Bone marrow (tissue), 2 donors: ENCODE data around the gene GNB3.

Experiments used
- DNase-seq, 2 donors: peaks; one replicate each; lab custom pipeline; 2025; lab: John Stamatoyannopoulos, UW

Gene GNB3

DNA sequence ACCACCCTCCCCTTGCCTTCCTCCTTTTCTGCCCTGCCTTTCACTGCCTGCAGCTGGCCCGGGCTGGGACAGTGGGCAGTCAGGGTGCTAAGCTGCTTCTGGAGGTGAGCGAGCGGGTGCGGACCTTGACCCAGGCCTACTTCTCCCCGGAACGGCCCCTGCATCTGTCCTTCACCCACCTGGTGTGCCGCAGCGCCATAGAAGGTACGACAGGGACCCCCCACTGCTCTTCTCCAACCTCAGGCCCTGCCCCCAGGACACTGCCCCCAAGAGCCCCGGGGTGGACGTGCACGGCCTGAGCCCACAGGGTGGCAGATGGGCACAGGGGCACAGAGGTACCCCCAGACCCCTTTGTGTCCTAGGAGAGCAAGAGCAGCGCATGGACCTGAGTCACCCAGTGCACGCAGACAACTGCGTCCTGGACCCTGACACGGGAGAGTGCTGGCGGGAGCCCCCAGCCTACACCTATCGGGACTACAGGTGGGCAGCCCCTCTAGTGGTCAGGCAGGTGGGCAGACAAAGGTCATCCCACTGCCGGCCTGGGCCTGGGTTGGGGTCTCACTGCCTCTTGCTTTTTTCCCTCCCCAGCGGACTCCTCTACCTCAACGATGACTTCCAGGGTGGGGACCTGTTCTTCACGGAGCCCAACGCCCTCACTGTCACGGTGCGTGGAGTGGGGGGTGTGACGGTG, 3.2 kb upstream of the GNB3 start:
- no peak for DNase-seq

DNA sequence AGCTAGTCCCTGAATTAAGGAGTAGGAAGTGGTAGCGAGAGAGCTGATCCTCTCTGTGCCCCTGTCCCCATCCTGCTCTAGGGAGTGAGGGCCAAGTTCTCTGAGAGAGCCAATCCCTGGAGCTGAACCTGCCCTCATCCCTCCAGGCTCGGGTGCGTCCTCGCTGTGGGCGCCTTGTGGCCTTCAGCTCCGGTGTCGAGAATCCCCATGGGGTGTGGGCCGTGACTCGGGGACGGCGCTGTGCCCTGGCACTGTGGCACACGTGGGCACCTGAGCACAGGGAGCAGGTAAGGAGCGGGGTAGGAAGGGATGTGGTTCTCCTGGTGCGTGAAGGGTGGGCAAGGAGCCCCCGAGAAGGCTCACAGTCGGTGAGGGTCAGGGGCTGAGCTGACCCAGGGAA, 1.9 kb upstream of the GNB3 start:
- DNase-seq, result no peak

DNA sequence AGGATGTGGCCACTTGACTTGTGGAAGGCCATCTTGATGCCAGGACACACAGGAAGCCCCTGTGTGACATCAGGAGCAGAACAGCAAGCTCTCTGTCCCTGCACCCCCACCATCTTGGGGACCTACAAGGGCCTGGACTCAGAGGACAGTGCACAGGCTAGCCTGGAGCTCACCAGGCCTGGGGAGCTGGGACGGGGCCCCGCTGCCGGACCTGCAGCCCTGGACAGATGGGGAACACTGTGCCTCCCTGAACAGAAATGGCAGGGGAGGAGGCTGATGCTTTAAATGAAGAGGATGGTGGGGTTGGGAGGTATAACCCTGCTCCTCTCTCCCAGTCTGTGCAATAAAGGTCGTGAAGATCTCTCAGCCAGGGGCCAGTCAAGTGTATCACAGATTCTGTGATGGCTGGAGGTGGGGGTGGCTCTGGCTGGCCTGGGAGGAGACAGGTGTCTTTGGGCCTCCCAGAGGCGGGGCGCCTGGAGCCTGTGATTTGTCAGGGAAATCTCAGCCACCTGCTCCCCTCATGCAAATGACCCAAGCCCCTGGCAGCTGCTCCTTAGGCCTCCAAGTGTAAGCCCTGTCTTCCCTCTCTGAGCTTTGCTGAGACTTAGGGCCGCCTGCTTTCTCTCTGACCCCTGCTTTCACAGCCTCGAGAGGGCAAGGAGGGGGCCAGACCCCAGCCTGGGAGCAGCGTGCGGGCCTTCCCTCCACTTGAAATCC, 1.1 kb upstream of the GNB3 start:
- DNase-seq, result no peak

DNA sequence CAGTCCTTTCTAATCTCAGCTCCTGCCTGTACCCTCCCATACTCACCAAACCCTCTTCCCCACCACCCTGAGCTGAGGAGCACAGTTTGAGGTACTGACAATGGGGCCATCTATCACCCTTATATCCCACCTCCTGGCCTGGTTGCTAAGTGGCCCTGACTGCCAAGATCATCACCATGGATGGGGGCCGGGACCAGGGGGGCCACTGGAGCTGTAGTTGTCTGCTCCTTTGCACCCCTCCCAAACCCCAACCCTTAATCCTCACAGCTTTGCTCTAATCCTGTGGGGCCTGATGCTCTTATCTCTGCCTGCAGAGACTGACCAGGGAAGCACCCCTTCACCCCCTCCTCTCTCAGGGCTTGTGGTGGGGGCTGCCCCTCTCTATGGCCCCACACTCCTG, 395 bp upstream of the GNB3 start:
- DNase-seq, result no peak

DNA sequence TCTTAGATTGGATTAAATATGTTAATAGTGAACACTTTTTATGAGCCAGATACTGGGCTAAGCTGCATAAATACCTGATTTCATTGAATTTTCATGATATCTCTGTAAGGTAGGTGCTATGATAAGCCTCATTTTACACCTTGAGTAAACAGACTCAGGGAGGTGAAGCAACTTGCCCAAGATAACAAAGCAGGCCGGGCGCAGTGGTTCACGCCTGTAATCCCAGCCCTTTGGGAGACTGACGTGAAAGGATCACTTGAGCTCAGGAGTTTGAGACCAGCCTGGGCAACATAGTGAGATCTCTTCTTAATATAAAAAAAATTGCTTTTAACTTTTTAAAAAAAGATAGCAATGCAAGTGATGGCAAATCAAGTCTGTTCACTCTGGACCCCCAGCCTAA, 1.4 kb downstream of the GNB3 start:
- DNase-seq, result no peak

DNA sequence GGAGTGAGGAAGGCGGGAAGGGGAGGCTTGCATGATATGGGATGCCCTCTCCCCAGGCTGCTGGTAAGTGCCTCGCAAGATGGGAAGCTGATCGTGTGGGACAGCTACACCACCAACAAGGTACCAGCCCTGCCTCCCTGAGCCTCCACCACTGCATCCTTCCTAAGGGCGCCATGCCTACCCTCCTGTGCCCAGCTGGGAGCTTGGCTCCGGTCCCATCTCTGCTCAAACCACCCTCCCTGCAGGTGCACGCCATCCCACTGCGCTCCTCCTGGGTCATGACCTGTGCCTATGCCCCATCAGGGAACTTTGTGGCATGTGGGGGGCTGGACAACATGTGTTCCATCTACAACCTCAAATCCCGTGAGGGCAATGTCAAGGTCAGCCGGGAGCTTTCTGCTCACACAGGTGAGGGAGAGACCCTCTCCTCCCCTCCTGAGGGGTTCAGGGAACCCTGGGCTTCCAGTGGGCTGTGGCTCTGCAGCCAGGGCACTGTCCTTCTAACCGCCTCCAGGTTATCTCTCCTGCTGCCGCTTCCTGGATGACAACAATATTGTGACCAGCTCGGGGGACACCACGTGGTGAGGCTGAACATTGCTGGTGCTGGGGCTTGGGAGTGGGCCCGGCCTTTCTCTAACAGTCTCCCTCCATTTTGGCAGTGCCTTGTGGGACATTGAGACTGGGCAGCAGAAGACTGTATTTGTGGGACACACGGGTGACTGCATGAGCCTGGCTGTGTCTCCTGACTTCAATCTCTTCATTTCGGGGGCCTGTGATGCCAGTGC, 2.6 kb downstream of the GNB3 start:
- no peak for DNase-seq

DNA sequence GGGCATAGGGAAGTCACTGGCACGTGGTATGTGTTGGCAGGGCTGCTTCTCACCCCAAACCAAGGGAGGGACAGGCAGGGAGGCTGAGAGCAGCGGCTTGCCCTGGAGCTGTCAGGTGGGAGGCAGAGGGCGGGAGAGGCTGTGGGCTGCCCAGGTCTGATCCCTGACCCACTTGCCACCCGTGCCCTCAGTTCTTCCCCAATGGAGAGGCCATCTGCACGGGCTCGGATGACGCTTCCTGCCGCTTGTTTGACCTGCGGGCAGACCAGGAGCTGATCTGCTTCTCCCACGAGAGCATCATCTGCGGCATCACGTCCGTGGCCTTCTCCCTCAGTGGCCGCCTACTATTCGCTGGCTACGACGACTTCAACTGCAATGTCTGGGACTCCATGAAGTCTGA, 4.7 kb downstream of the GNB3 start:
- DNase-seq, result no peak

DNA sequence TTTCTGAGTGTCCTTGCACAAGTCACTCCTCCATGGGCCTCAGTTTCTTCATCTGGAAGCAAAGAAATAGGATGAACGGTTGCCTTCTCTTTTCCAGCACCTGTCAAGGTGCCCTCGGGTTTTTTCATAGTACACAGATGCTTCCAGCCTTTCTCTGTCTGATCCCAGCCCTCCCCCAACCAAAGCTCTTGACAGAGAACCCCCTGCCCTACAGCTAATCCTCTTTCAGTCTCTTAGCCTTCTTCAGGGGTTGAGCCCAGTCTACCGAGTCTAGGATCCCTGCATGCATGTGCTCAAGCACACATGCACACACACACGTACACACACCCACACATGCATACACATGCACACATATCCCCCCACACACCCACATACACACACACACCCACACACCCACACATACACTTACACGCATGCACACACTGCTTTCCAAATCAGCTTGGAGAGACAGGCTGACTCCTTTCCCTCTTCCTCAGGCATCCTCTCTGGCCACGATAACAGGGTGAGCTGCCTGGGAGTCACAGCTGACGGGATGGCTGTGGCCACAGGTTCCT, 5.7 kb downstream of the GNB3 start:
- no peak for DNase-seq

DNA sequence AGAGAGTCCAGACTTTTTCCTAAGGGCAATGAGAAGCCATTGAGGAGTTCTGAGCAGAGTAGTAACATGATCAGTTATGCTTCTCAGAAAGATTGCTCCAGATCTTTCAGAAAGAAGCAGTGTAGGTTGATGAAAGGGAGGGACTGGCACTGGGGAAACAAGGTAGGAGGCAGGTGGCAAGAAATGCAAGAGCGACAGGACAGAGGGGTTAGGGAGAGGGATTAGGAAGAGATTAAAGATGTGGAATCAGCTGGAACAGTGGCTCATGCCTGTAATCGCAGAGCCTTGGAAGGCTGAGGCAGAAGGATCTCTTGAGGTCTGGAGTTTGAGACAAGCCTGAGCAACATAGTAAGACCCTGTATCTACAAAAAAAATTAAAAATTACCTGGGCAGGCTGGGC, 7.0 kb downstream of the GNB3 start:
- no peak for DNase-seq

DNA sequence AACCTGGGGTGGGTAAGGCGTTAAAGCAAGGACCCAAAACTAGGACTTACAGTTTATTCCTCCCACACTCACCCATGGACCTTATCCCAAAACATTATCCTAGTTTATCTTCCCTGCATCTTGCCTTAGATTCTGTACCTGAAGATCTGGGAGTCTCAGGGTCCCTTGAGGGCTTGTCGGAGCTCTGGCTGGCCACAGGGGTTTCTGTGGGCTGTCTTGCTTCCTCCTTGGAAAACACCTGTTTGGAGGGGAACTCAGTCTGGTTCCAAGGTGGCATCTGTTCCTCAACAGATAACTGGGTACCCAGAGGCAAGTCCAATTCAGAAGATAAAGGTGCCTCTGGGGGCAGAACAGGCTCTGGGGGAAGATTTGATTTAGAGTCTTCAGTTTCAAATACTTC, 8.7 kb downstream of the GNB3 start:
- no peak for DNase-seq

DNA sequence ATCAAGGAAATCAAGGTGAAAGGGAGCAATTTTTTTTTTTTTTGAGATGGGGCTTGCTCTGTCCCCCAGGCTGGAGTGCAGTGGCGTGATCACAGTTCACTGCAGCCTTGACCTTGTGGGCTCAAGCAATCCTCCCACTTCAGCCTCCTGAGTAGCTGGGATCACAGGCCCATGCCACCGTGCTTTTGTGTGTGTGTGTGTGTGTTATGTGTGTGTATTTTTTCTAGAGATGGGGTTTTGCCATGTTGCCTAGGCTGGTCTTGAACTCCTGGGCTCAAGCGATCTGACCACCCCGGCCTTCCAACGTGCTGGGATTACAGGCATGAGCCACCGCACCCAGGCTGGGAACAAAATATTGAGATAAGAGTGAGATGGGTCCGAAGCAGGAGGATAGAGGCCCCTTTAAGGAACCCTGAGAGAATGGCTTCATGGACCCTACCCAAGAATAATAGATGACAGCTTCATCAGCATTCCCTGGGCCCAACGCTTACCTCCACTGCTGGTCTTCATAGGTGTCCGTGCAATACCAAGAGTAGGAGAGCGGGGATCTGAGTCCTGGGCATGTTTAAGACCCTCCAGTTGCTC, 9.3 kb downstream of the GNB3 start:
- no peak for DNase-seq

DNA sequence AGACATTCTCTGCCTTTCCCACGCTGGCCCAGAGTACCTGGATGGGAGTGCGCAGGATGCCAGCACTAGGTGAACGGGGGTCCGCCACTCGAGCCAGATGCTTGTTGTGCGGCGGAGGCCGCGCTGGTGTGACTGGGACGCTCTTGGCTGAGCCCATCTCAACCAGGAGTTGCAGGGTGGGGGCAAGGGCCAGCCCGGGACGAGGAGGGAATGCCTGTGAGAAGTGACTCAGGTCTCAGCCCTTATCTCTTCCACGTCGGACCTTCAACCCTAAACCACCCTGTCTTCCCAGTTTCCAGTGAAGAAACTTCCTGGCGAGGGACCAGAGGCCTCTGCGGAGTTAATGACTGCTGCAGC, 10.0 kb downstream of the GNB3 start:
- no peak for DNase-seq

DNA sequence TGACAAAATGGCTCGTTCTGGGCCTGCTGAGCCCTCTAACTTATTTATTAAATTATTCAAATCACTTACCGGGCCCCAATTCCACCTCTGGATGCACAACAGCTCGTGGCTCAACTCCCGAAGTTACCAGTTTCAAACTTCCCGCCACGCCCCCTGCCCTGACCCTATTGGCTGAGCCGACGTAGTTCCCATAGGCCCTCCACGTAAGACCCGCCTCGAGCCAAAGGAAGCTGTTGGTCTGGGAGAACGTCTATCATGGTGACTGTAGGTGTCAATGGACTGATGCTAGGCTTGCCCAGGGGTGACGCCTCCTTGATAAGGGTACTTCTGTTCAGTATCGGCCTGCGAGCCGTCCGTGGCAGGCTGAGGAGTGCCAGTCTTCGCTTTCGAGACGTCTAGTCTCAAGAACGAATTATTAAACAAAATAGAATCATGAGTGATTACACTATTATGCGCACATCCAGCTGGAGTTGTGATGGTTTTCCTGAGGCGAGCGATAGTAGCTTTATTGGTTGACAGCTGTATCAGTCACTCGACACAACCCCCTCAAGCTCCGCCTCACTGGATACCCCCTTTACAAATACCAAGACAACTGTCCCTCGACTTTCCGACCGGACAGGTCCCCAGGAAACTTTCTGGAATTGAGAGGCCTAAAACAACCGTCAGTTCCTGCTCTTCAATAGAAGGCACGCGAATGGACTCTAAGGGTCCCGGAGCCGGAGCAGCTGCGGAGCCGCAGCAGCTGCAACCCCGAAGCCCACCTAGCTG, 10.6 kb downstream of the GNB3 start, which contains the start of gene CDCA3:
Gene CDCA3, minus strand, starts transcription at position 134 of the 768 bp plus-strand sequence. CDS start 334 bp downstream, outside the sequence.
- DNase-seq, result peak; percentile 78 to 92

DNA sequence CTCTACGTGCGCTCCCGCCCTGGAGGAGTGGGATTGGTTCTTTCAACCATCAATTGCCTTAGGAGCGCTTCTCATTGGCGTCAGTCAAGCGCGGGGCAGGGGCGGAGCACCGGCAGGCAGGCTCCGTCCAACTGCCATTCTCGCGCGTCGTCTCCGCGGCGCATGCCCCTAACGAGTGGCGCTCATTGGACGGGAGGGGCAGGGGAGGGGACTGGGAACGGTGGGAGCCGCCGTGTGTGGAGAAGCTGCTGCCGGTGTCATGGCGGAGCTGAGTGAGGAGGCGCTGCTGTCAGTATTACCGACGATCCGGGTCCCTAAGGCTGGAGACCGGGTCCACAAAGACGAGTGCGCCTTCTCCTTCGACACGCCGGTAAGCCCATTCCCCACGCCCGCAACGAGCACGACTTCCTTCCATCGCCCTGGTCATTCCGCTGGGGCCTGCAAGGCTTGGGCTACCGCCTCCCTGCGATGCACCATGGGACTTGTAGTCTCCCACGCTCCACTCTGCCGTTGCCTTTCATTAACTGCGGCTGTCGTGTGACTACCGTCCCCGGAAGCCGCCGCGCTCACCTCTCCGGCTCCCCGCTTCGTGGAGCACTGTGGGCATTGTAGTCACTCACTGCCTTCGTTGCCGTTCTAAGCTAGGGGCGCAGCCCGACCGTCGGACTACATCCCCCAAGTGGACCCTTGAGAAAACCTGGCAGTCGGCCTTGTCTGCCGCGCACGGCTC, 11.4 kb downstream of the GNB3 start, which contains the start of gene USP5:
Gene USP5, plus strand, starts transcription at position 230 of the 730 bp plus-strand sequence. Its CDS starts 30 bp downstream, at position 260.
- DNase-seq, result peak; percentile 91 to 98

DNA sequence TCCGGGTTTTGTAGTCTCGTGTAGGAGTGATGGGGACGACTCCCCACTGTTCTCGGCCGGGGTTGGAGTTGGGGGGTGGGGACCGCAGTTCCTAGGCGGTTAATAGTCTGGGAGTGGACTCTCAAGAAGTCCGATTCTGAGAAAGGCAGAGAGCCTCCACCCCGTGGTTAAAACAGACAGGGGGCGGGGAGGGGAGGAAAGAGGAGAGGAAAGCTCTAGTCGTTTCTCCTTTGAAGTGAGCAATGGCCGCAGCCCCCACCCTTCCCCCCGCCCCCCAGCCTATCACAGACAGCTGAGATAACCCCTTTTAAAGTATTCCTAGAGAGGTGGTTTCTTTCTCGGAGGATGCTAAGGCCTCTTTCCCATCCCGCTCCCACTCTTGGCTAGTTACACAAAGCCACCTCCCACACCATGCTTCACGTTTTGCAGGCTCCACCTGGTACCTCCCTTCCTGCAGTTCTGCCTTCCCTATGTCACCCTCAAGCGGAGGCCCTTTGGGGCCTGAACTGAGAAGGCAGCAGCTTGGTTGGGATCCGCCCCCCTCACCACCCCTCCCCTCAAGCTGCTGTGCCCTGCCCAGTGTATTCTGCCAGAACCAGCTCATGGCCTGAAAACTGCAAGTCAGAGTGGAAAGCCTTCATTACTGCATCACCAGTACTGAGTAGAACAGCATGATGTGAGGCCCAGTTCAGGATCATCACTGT, 12.1 kb downstream of the GNB3 start:
- DNase-seq, result no peak

DNA sequence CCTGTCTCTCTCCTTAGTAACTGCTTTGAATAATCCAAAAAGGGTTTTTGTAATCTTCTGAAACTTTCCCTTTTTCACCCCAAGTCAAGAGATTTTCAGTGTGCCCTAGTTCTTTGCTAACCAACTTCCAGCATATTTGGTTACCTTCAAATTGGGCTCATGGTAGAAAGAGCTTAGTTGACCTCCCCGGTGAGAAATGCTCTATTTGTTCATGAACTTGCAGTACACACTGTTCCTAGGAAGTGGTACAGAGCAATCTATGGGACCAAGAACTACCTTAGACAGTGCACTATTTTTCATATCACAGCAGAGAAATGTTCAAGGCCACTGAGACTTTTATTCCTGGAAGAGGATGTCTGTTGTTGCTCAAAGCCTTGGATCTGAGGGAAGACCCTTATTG, 12.9 kb downstream of the GNB3 start:
- no peak for DNase-seq

DNA sequence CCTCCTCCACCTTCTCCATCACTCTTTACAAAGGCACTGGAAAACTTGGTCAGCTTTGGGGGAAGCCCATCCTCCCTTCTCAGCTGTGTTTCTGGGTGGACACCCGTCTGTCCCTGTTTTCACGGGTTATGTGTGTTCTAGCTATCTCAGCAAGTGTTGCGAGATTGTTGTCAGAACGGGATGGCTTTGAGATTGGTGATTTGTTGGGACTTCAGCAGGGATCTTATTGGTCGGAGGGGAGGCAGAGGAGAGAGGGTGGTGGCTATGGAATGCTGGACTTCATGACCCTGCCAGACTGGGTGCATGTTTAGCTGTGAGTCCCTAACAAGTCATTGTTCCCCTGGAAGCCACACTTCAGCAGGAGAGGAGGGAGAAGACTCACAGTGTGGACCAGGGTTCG, 13.3 kb downstream of the GNB3 start:
- no peak for DNase-seq

DNA sequence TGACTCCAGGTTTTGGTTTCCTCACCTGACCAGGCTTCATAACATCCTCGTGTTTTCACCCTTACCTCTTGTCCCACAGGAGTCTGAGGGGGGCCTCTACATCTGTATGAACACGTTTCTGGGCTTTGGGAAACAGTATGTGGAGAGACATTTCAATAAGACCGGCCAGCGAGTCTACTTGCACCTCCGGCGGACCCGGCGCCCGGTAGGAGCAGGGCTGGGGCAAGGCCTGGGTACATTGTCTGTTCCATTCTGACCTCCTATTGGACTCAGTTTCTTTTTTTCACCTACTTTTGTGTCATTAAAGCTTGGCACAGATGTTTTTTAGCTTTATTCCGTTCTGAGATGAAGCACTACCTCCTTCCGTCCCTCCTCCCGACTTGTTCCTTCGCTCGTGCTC, 14.6 kb downstream of the GNB3 start:
- DNase-seq, result no peak

DNA sequence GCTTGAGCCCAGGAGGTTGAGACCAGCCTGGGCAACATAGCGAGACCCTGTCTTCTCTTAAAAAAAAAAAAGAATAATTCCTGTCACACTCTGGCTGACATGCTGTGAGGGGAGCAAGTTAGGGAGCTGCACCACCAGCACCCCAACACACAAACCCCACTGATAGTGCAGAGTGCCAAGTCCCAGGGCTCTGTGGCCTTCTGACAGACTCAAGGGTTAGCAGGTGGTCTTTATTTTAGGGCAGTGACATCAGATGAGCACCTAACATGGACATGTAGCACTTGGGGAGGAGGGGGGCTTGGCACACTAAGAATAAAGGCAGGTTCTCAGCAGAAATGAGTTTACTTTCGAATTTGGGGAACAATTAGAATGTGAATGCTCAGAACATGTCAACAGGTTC, 18.1 kb downstream of the GNB3 start:
- no peak for DNase-seq

DNA sequence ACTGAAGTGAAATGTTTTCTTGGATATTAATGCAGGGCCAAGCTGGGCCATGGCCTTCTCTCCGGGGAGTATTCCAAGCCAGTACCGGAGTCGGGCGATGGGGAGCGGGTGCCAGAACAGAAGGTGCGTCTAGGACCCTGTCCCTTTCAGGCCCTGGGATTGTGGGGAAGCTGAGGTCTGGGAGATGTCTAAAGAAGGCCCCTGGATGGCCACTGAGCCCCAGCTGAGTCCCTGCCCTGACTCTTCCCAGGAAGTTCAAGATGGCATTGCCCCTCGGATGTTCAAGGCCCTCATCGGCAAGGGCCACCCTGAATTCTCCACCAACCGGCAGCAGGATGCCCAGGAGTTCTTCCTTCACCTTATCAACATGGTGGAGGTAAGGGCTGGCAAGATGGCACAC, 19.4 kb downstream of the GNB3 start:
- DNase-seq, result no peak
